HG03025 (cell line): Measurements from ENCODE around the gene ORM1.

Source experiments
- ATAC-seq: cut with Tn5 transposase; IDR thresholded peaks from one replicate; pipeline ENCODE4 v1.9.1; 2021; ENCODE audit warnings: mild to moderate bottlenecking, moderate library complexity; ENCODE audit not compliant: unreplicated experiment, low FRiP score

ORM1 gene

DNA sequence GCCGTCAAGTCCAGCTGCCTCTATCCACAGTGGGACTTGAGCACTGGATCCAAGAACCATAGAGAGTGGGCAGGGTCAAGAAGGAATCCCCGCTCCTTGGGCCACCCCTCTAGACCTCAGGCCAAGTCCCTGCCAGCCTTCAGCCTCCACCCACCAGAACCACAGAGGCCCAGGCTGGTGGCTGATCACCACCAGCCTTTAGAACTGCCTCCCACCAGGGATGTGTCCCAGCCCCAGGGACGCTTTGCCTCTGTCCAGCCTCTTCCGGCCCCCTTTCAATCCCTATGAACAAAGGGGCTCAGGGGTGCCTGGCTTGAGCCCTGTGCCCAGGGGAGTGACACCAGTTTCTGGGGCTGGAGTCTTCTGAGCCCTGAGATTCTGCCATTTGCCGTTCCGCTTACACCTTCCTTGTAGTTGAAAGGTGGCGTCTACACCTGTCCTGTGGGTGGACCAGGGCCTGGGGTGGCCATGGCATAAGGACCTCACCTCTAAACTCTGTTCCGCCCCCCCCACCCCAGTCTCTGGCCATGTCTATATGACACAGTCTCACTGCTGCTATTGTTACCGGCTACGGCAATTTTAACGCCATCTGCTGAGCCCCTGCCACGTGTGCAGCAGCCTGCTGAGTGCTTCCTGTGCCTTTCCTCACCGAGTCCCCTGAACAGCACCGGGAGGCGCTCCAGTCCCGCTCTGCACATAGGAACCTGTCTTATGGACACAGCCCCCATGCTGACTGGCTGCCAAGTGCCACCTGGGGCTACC lies 35.7 kb upstream of the ORM1 start:
- ATAC-seq: no peak

DNA sequence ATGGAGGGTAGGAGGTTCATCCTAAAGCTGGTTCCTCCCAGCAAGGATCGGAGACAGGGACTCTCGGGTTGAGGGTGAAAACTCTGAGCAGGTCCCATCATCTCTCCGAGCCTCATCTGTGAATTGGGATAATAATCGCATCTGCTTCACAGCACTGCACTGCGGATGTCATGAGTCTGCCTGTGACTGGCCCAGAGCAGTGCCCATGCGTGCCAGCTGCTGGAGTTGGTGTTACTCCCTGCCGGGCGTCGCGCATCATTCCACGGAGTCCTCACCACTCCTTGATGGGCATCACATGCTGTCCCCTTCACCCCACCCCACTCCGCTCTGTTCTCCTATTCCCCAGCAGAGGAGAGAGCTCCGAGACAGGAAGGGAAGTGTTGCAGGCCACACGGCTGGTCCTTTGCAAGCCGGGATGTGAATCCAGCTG lies 35.1 kb upstream of the ORM1 start:
- ATAC-seq: no peak

DNA sequence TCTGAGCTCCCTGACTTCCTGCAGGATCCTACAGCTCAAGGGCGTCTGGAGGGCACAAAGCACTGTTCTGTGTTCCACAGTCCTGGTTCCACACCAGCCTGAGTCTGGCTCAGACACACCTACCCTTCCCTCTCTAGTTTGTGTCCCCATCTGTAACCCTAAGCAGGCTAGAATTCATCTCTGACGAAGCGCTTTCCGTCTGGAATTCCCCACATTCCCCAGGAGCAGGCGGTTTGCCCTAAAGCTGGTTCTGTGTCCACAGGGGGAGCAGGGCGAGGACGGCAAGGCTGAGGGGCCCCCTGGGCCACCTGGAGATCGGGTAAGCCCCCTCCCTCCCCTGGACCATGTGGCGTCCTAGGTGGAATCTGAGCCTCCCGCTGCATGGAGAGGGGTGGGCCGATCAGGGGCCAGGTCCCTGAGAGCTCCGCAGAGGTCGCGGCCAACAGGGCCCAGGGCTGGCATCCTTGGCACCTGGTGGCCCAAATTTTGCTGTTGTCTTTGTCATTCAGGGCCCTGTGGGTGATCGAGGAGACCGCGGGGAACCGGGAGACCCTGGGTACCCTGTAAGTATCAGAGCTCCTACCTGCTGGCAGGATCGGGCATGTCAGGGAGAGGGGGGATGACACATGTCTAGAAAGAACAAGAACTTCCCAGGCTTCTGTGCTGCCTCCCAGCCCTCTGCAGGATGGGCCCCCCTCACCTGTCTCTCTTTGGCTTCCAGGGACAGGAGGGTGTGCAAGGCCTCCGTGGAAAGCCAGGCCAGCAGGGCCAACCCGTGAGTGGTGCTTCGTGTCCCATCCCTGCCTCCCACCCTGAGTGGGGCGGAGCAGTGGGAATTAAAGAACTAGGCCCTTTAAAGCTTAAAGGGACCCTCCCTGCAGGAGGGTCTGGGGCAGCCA lies 34.5 kb upstream of the ORM1 start:
- no peak for ATAC-seq

DNA sequence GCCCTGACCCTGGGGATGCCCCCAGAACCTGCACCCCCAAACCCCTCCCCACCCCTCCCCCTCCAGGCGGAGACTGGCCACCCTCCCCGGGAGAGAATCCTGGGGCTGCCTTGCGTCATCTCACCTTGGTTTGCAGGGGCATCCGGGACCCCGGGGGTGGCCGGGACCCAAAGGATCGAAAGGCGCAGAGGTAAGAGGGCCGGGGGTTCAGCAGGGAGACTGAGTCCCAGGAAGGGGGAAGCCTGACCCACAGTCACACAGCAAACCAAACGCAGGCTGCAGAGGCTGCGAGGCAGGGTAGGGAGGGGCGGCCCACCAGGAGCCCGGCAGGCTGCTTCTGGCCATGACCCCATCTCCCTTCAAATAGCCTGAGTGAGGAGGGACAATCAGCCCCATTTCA lies 33.8 kb upstream of the ORM1 start:
- no peak for ATAC-seq

DNA sequence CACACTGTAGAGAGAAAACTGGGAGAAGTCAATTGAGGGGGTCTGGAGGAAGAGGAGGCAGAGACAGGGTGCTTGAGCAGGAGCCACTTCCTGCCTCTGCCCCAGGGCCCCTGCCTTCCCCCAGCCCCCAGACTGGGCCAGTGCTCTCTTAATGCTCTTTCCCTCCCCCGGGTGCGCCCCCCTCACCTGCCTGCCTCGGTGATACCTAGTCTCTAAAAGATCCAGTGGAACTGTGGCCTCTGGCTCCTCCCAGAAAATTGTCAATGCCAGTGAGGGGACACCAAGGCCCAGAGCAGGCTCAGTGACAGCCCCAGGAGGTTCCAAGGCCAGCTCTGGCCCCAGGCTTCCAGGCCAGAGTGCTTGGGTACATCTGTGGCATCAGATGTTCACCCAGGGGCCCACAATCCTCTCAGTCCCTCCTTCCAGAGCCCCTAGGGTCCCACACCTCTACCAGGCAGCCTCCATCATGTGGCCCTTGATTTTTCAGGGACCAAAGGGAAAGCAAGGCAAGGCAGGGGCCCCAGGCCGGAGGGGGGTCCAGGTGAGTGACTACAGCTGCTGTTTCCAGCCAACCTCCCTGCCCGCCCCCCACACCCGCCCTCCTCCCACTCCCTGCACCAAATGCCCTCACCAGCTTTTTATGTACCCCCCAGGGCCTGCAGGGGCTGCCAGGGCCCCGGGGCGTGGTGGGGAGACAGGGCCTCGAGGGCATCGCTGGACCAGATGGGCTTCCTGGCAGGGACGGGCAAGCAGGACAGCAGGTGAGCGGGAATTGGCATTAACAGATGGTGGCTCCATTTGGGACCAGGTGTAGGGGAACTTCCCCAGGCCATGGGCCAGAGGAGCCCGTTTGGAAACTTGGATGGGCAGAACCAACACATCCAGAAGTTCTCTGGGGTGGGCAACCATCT lies 33.1 kb upstream of the ORM1 start:
- no peak for ATAC-seq

DNA sequence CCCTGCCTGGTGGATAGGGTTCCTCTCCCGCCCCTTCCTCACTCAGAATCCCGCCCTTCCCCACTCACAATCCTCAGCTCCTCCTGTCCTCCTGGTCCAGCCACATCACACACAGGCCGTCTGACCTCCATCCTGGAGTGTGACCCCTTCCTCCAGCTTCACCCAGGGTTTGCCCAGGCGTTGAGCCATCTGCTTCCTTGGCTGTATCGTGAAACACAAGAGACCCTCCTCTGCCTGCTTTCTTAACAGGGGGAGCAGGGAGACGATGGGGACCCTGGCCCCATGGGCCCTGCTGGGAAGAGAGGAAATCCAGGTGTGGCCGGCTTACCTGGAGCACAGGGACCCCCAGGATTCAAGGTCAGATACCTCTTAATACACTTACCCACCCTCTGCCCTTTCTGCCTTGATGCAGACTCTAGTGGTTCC lies 32.3 kb upstream of the ORM1 start:
- ATAC-seq: no peak

DNA sequence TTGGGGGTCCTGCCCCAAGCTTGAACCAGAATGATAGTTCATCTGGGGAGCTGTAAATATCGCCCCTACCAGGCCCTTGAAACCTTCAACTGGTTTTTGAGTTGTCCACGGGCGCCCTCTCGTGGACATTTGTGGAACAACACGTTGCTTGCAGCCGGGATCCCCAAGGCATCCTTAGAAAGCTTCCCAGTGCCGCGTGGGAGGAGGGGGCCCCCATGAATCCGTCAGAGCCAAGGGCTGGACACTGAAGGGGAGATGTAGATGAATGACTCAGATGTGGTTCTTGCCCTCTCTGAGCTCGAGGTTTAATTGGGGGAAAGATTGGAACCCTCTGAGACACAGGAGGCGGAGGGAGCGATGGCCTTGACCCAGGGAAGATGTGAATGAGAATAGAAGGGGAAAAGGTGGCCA lies 31.8 kb upstream of the ORM1 start:
- ATAC-seq: no peak

DNA sequence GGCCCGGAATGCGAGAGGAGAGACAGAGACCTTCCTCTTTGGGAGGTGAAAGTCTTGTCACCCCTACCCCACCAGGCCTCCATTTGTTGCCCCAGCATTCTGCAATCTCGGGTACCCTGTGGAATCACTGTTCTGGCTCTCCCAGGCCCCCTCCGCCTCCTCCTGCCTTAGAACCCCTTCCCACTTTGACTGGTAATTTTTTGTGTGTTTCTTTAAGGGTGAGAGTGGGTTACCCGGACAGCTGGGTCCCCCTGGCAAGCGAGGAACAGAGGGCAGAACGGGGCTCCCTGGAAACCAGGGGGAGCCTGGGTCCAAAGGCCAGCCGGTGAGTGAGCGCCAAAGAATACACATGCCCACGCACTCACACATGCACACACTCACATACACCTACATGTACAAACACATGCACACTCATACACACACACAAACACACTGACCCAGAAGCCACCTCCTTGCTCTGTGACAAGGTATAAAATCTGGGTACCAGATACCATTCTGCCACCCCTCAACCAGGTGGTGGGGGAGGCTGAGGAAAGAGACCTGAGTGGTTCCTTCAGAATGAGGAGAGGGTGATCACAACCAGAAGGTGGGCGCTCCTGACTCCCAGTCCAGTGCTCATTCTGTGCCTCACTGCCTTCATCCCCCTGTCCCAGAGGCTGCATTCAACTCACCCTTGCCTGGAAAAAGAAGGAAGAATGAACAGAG lies 30.9 kb upstream of the ORM1 start:
- ATAC-seq: no peak

DNA sequence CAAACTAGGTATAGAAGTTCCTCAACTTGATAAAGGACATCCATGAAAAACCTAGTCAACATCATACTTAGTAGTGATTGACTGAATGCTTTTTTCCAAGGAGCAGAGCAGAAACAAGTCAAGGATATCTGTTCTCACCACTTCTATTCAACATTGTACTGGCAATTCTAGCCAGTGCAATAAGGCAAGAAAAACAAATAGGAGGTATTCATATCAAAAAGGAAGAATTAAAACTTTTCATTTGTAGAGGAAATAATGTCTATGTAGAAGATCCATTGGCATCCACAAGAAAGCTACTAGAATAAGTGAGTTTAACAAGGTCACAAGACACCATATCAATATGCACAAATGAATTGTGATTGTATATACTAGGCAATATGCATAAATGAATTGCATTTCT lies 28.2 kb upstream of the ORM1 start:
- no peak for ATAC-seq

DNA sequence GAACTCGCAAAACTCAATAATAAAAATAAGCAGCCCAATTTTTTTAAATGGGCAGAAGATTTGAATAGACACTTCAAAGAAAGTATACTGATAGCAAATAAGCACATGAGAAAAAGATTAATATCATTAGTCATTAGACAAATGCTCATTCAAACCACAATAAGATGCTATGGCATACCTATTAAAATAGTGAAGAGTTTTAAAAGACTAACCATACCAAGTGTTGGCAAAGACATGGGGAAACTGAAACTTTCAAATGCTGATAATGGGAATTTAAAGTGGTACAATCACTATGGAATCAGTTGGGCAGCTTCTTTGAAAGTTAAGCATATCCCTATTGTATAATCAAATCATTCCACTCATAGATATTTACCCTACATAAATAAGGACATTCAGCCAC lies 26.6 kb upstream of the ORM1 start:
- no peak for ATAC-seq

DNA sequence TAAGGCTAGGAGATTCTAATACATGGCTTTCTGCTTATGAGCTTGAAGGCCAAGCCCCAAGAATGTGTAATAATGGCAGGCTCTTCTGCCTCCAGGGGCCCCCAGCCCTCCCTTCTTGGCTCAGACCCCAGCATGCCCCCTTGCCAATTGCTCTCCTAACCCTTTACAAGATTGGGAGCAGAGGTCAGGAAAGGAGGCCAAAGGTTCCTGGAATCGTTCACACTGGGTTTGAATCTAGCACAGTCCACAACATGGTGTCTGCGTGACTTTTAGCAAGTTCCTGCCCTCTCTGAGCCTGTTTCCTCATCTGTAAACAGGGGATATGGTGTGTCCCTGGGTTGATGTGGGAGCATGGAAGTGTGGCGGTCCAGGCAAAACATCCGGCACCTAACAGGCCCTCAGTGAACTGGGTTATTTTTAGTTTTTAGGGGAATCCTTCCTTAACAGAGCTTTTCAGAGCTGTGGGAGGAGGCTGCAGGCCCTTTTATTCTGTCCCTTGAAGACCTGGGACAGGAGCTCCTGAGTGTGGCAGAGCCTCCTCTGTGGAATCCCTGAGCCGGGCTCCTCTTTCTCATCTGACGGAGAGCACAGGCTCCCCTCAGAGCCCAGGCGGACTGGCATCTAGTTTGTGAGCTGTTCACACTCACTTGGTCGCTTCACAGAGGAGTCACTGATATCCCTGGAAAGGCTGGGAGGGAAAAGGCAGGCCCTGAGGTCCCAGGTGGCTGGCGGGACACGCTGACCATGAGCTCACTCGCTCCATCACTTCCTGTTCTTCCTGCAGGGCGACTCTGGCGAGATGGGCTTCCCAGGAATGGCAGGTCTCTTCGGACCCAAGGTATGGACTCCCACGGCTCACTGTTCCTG lies 23.4 kb upstream of the ORM1 start:
- ATAC-seq: no peak

DNA sequence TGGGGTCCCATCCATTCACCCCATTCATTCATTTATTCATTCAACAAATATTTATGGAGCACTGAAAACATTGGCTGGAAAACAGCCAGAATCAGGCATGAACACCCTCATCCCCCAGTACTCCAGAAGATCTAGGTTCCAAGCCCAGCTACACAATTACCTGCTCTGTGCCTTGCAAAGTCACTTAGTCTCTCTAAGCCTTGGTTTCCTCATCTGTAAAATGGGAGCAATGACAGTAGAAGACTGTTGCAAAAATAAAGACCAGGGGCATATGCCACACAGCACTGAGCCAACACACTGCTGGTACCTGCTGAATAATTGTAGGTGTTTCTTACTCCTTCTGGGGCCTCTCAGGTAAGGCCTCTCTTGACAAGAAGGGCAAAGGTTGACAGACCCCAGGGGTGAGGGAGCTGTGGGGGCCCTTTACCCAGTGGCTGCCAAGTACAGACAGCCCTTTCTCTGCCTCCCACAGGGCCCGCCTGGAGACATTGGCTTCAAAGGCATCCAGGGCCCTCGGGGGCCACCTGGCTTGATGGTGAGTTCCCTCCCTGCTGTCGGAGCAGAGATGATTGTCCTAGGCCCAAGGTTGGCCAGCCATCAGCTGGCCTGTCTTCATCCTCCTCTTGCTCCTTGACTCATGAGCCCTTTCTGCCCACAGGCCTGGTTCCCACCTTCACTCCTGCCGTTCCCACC lies 22.6 kb upstream of the ORM1 start:
- no peak for ATAC-seq

DNA sequence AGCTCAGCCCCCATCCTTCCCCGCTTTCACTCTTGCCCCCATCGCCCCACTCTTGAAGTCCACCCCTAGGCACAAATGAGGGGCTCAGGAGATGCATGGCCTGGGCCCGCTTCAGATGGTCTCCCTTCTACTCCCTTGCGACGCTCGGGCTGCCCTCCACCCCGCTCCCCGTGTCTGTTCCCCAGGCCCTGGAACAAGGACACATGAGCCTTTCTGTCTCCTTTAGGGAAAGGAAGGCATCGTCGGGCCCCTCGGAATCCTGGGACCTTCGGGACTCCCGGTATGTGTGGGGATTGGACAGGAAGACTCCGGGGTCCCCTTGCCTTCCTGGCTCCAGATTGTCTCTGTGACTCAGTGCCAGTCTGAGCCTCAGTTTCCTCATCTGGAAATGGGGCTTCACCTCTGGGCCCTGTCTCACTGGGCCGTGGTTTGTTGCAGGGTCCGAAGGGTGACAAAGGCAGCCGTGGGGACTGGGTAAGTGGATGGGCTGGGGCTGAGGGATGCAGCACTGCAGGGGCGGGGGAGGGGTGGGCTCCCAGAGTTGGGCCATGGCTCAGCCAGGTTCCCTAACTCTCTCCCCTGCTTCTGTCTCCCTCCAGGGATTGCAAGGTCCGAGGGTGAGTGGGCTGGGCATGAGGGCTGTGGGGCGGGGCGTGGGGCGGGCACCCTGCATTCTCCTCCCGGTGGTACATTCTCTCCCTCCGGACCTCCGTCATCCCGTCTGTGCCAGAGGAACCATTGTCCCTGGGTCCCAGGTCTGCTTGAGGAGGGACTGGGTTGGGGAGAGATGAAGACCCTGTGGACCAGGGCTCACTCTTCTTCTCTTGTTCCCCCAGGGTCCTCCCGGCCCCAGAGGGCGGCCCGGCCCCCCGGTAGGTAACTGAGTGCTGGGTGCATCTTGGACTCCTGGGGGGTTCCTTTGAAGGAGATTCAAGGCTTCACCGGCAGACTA lies 21.8 kb upstream of the ORM1 start:
- ATAC-seq: no peak

DNA sequence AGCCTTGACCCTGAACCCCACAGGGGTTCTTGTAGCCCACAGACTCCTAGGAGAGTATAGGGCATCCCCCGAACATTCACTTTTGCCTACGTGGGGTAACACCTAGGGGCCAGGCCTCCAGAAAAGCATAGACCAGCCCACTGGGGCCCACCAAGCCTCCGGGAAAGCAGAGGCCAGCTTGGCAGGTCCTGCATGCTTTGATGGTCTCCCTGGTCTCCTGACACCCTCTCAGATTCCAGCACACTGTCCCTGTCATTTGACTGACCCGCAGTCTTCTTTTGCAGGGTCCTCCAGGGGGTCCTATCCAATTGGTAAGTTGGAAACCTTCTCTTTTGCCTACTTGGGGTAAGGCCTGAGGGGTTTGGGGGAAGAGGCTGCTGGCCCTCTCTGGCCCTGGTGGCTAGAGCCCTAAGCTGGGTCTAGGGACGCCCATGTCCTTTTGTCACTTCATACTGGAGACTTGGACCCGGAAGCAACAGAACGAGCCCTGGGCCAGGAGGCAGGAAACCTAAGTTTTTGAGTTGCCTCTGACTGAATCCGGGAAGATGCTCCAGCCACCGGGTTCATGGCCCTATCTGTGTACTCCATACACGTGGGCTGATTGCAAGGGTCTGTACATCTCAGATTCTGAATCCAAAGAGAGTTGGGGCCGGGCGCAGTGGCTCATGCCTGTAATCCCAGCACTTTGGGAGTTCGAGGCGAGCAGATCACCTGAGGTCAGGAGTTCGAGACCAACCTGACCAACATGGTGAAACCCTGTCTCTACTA lies 20.9 kb upstream of the ORM1 start:
- ATAC-seq: no peak

DNA sequence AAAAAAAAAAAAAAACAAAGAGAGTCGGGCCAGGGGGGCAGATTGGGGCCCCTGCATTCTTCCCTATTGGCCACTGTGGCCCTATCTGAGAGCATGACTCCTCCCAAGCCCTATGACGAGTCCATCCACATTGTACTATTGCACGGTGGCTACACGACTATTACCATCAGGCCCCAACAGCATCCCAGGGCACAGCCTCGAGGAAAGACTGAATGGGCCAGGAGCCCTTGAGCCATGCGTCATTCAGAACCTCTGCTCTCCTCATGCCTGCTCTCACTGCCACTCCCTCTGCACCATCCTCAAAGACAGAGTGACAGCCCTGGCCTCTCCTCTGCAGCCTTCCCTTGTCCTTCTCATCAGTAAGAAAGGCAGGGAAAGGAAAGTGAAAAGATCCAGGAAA lies 20.2 kb upstream of the ORM1 start:
- no peak for ATAC-seq

DNA sequence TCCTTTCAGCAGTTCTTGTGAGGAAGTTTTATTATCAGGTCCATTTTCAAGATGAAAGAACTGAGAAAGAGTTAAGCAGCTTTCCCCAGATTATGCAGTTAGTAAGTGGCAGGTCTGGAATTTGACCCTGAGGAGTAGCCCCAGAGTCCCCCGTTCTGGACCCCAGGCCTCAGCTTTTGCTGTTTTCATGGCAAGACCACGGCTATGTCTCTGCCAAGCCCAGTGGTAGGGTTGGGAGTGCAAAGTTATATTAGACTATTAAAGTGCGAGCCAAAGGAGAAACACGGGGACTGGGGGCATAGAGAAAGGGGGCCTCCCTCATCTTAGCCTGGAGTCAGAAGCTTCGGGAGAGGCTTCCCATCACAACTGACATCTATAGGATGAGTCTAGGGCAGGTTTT lies 19.3 kb upstream of the ORM1 start:
- no peak for ATAC-seq

DNA sequence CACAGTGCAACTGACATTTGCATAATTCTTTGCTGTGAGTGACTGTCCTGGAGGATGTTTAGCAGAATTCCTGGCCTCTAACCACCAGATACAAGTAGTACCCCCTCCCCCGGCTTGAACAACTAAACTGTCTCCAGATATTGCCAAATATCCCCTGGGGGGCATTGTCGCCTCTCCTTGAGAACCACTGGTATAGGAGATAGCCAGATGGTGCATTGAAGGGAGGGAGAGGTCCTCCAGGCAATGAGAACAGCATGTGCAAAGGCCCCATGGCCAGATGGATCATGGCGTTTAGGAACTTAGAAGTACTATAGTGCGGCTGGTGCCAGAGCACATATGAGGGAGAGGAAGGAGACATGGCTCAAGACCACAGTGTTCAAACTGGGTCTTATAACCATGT lies 18.9 kb upstream of the ORM1 start:
- ATAC-seq: no peak
